ENCODE results near the gene ALOX12B. TPM values are rescaled to one million over a fixed set of nuclear protein-coding genes. Genes with fewer than 3 reads are reported as not detected.

Gene ALOX12B
- total and polyA plus RNA-seq, 2 donors (not counting 3 experiments of a cell fraction or from before 2014, with no cell fraction given): not detected

Small RNAs within 50 kb of the gene (microRNA-seq; reads per million reads assigned to microRNA genes)
- not detected for gene MIR4314 (ENCODE audit: borderline number of aligned reads, borderline replicate concordance)

Small RNAs within 50 kb of the gene (small RNA-seq; reads per million reads assigned to genes)
- not detected for gene MIR4314 (ENCODE audit: insufficient read depth, insufficient read length, low read depth, low replicate concordance)

Other genes with a start within 250 kb of the ALOX12B start
- 39.2 and 53.4 TPM in 2 replicates for gene TMEM88, start 232.7 kb downstream of the ALOX12B start, total RNA-seq
- gene TMEM88, start 232.7 kb downstream of the ALOX12B start, polyA plus RNA-seq: 165 and 185 TPM in 2 replicates
- gene NAA38, start 230.2 kb downstream of the ALOX12B start, total RNA-seq: 119 TPM in 2 replicates
- gene NAA38, start 230.2 kb downstream of the ALOX12B start, polyA plus RNA-seq: 267 and 363 TPM in 2 replicates
- 16.8 and 18.1 TPM in 2 replicates for gene CYB5D1, start 229.7 kb downstream of the ALOX12B start, total RNA-seq
- 7.7 and 9.4 TPM in 2 replicates for gene CYB5D1, start 229.7 kb downstream of the ALOX12B start, polyA plus RNA-seq
- gene CHD3, start 198.9 kb downstream of the ALOX12B start, total RNA-seq: 185 and 189 TPM in 2 replicates
- 102 and 108 TPM in 2 replicates for gene CHD3, start 198.9 kb downstream of the ALOX12B start, polyA plus RNA-seq
- 0.58 TPM in 2 replicates for gene RNF227, start 171.4 kb downstream of the ALOX12B start, total RNA-seq
- gene RNF227, start 171.4 kb downstream of the ALOX12B start, polyA plus RNA-seq: 0.76 TPM in 2 replicates
- gene KCNAB3, start 157.9 kb downstream of the ALOX12B start, total RNA-seq: 2.4 and 4.2 TPM in 2 replicates
- gene KCNAB3, start 157.9 kb downstream of the ALOX12B start, polyA plus RNA-seq: 1.3 and 2.1 TPM in 2 replicates
- 139 and 146 TPM in 2 replicates for gene TRAPPC1, start 155.8 kb downstream of the ALOX12B start, total RNA-seq
- 250 and 272 TPM in 2 replicates for gene TRAPPC1, start 155.8 kb downstream of the ALOX12B start, polyA plus RNA-seq
- gene CNTROB, start 155.5 kb downstream of the ALOX12B start, total RNA-seq: 45.0 and 47.2 TPM in 2 replicates
- gene CNTROB, start 155.5 kb downstream of the ALOX12B start, polyA plus RNA-seq: 24.9 and 27.8 TPM in 2 replicates
- not detected in 2 replicates for gene GUCY2D, start 85.1 kb downstream of the ALOX12B start, total RNA-seq
- gene GUCY2D, start 85.1 kb downstream of the ALOX12B start, polyA plus RNA-seq: not detected in 2 replicates
- gene ALOX15B, start 48.7 kb downstream of the ALOX12B start, total RNA-seq: not detected in 2 replicates
- gene ALOX15B, start 48.7 kb downstream of the ALOX12B start, polyA plus RNA-seq: not detected in 2 replicates
- gene ALOXE3, start 30.8 kb upstream of the ALOX12B start, total RNA-seq: not detected in 2 replicates
- 0.01 TPM in 1 of 2 replicates, not detected in the other for gene ALOXE3, start 30.8 kb upstream of the ALOX12B start, polyA plus RNA-seq
- gene HES7, start 36.4 kb upstream of the ALOX12B start, total RNA-seq: 0.51 TPM in 1 of 2 replicates, not detected in the other
- gene HES7, start 36.4 kb upstream of the ALOX12B start, polyA plus RNA-seq: 0.19 and 0.33 TPM in 2 replicates
- gene PER1, start 64.7 kb upstream of the ALOX12B start, total RNA-seq: 32.1 and 36.5 TPM in 2 replicates
- gene PER1, start 64.7 kb upstream of the ALOX12B start, polyA plus RNA-seq: 12.1 and 13.6 TPM in 2 replicates
- 31.7 and 35.9 TPM in 2 replicates for gene VAMP2, start 75.2 kb upstream of the ALOX12B start, total RNA-seq
- 28.7 and 38.0 TPM in 2 replicates for gene VAMP2, start 75.2 kb upstream of the ALOX12B start, polyA plus RNA-seq
- 20.0 and 20.4 TPM in 2 replicates for gene TMEM107, start 88.7 kb upstream of the ALOX12B start, total RNA-seq
- 31.6 and 36.9 TPM in 2 replicates for gene TMEM107, start 88.7 kb upstream of the ALOX12B start, polyA plus RNA-seq
- gene BORCS6, start 102.5 kb upstream of the ALOX12B start, total RNA-seq: 8.3 and 9.0 TPM in 2 replicates
- 8.0 and 9.7 TPM in 2 replicates for gene BORCS6, start 102.5 kb upstream of the ALOX12B start, polyA plus RNA-seq
- 104 and 107 TPM in 2 replicates for gene AURKB, start 122.9 kb upstream of the ALOX12B start, total RNA-seq
- gene AURKB, start 122.9 kb upstream of the ALOX12B start, polyA plus RNA-seq: 67.8 and 69.2 TPM in 2 replicates
- gene CTC1, start 160.3 kb upstream of the ALOX12B start, total RNA-seq: 49.9 and 53.2 TPM in 2 replicates
- gene CTC1, start 160.3 kb upstream of the ALOX12B start, polyA plus RNA-seq: 36.3 and 38.3 TPM in 2 replicates
- 84.1 and 108 TPM in 2 replicates for gene PFAS, start 161.6 kb upstream of the ALOX12B start, total RNA-seq
- 31.4 and 34.1 TPM in 2 replicates for gene PFAS, start 161.6 kb upstream of the ALOX12B start, polyA plus RNA-seq
- 36.5 and 36.8 TPM in 2 replicates for gene RANGRF, start 201.0 kb upstream of the ALOX12B start, total RNA-seq
- gene RANGRF, start 201.0 kb upstream of the ALOX12B start, polyA plus RNA-seq: 52.7 and 52.9 TPM in 2 replicates
- 7.7 and 9.4 TPM in 2 replicates for gene SLC25A35, start 207.7 kb upstream of the ALOX12B start, total RNA-seq
- gene SLC25A35, start 207.7 kb upstream of the ALOX12B start, polyA plus RNA-seq: 7.6 and 8.1 TPM in 2 replicates
- 78.6 and 108 TPM in 2 replicates for gene ARHGEF15, start 222.5 kb upstream of the ALOX12B start, total RNA-seq
- gene ARHGEF15, start 222.5 kb upstream of the ALOX12B start, polyA plus RNA-seq: 119 and 355 TPM in 2 replicates